ENCODE data around the gene SREBF1.

- TF ChIP-seq CTCF (conservative IDR thresholded peaks at IDR 0.05 in 1 of 2, IDR thresholded peaks at IDR 0.05 in 1 of 2; ENCODE audit: extremely low read depth in 1 of 2, insufficient read depth in 1 of 2, low read depth in 1 of 2, low read length in 2 of 2) (no peak), EZH2 (IDR thresholded peaks at IDR 0.05; ENCODE audit: borderline replicate concordance, low read length) (no peak)
Measured at GRCh38 chr17:17776889-17777288, 59.9 kb downstream of the SREBF1 start.

All from mammary epithelial cell (primary cell).